ENCODE measurements around the gene MPP4.

Gene MPP4

GRCh38 chr2:201698588-201699226 is at the start of gene MPP4:
Gene MPP4, minus strand, starts transcription at chr2:201698644. Its CDS starts 4,690 bp downstream, at chr2:201693954.
- no peak for DNase-seq (ENCODE audit: low read depth in 3 of 3)

GRCh38 chr2:201746551-201746950 is 48.1 kb upstream of the MPP4 start:
- no peak for DNase-seq (ENCODE audit: low read depth in 3 of 3)

- DNase-seq (ENCODE audit: low read depth in 3 of 3), result no peak
These were observed 37.0 kb upstream of the MPP4 start for GRCh38 chr2:201735486-201735885.

GRCh38 chr2:201734111-201734510 is 35.7 kb upstream of the MPP4 start:
- DNase-seq (ENCODE audit: low read depth in 3 of 3), result no peak

- no peak for DNase-seq (ENCODE audit: low read depth in 3 of 3)
These were observed 35.1 kb upstream of the MPP4 start for GRCh38 chr2:201733544-201733943.

- no peak for DNase-seq (ENCODE audit: low read depth in 3 of 3)
These were observed 32.3 kb upstream of the MPP4 start for GRCh38 chr2:201730651-201731285.

GRCh38 chr2:201715459-201715858 is 17.0 kb upstream of the MPP4 start:
- DNase-seq (ENCODE audit: low read depth in 3 of 3), result no peak

- no peak for DNase-seq (ENCODE audit: low read depth in 3 of 3)
These were observed 14.3 kb upstream of the MPP4 start for GRCh38 chr2:201712726-201713125.

- no peak for DNase-seq (ENCODE audit: low read depth in 3 of 3)
These were observed 11.3 kb upstream of the MPP4 start for GRCh38 chr2:201709747-201710146.

GRCh38 chr2:201709049-201709448 is 10.6 kb upstream of the MPP4 start:
- no peak for DNase-seq (ENCODE audit: low read depth in 3 of 3)

GRCh38 chr2:201707753-201708152 is 9.3 kb upstream of the MPP4 start:
- DNase-seq (ENCODE audit: low read depth in 3 of 3), result no peak

- DNase-seq (ENCODE audit: low read depth in 3 of 3), result no peak
These were observed 8.7 kb upstream of the MPP4 start for GRCh38 chr2:201707142-201707541.

GRCh38 chr2:201704536-201704935 is 6.1 kb upstream of the MPP4 start:
- DNase-seq (ENCODE audit: low read depth in 3 of 3), result no peak

GRCh38 chr2:201701646-201702045 is 3.2 kb upstream of the MPP4 start:
- DNase-seq (ENCODE audit: low read depth in 3 of 3), result no peak

- no peak for DNase-seq (ENCODE audit: low read depth in 3 of 3)
These were observed 972 bp upstream of the MPP4 start for GRCh38 chr2:201699416-201699815.

GRCh38 chr2:201697899-201698298 is 545 bp downstream of the MPP4 start:
- DNase-seq (ENCODE audit: low read depth in 3 of 3), result no peak

- no peak for DNase-seq (ENCODE audit: low read depth in 3 of 3)
These were observed 2.2 kb downstream of the MPP4 start for GRCh38 chr2:201696151-201696659.

- no peak for DNase-seq (ENCODE audit: low read depth in 3 of 3)
These were observed 13.3 kb downstream of the MPP4 start for GRCh38 chr2:201685156-201685555.

GRCh38 chr2:201680743-201681142 is 17.7 kb downstream of the MPP4 start:
- peak in 1 of 3 experiments; percentile 7 for DNase-seq (ENCODE audit: low read depth in 3 of 3)

- DNase-seq (ENCODE audit: low read depth in 3 of 3), result no peak
These were observed 20.0 kb downstream of the MPP4 start for GRCh38 chr2:201678401-201678800.

- DNase-seq (ENCODE audit: low read depth in 3 of 3), result no peak
These were observed 23.0 kb downstream of the MPP4 start for GRCh38 chr2:201675454-201675853.

- DNase-seq (ENCODE audit: low read depth in 3 of 3), result no peak
These were observed 23.6 kb downstream of the MPP4 start for GRCh38 chr2:201674794-201675193.

GRCh38 chr2:201674298-201674697 is 24.1 kb downstream of the MPP4 start:
- DNase-seq (ENCODE audit: low read depth in 3 of 3), result no peak
